ENCODE results near the gene YWHAG.
A peak's percentile ranks its signal among the peaks of the same experiment; 100 is the strongest.
"Not testable (repeated sequence)": the region's sequence is repeated elsewhere in the genome, so short reads cannot be mapped to it uniquely, and the experiment has no call there.

YWHAG gene

GRCh38 chr7:76358481-76359110 is at the start of gene YWHAG:
TSS of gene YWHAG (minus strand) at chr7:76358991. CDS start at chr7:76358808, 183 bp downstream.
- peak; percentile 93 for DNase-seq (ENCODE audit: low spot score)

GRCh38 chr7:76408121-76408560 is 49.4 kb upstream of the YWHAG start:
- no peak for DNase-seq (ENCODE audit: low spot score)

GRCh38 chr7:76407718-76408117 is 48.9 kb upstream of the YWHAG start:
- DNase-seq (ENCODE audit: low spot score) = no peak

DNA sequence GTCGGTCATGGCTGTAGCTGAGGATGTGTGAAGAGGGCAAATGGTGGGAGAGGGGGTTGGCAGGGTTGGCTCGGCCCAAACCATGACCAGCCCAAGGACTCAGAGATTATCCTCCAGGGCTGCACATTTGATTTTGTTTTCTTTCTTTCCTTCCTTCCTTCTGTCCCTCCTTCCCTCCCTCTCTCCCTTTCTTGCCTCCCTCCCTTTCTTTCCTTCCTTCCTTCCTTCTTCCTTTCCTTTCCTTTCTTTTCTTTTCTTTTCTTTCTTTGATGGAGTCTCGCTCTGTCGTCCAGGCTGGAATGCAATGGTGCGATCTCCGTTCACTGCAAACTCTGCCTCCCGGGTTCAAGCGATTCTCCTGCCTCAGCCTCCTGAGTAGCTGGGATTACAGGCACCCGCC is 46.9 kb upstream of the YWHAG start:
- DNase-seq (ENCODE audit: low spot score) = no peak

DNA sequence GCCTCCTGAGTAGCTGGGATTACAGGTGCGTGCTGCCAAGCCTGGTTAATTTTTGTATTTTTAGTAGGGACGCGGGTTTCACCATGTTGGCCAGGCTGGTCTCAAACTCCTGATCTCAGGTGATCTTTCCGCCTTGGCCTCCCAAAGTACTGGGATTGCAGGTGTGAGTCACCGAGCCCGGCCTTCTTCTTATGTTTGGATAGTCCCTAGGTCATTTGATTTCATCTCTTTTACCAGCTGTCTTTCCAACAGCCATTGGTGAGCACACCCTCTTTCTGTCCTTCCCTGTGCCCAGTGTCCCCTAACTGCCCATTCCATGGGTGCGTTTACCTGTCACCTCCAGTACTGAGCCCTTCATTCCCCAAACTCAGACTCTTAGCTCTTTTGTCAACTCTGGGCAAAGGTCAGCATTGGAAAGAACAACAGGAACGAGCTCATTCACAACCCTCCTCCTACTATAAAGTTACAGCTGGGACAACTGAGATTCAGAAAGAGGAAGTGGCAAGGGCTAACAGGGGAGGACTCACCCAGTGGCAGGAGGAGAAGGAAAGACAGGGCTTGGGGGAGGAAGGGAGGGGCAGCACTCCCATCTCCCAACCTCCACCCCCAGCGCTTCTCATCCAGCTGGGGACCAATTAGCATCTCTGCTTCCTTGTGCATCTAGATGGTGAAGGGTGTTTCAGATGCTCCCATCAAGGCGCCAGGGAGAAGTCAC is 45.1 kb upstream of the YWHAG start:
- no peak for DNase-seq (ENCODE audit: low spot score)

- not testable (repeated sequence) for DNase-seq (ENCODE audit: low spot score)
Measured at GRCh38 chr7:76403097-76403496, 44.3 kb upstream of the YWHAG start.

DNA sequence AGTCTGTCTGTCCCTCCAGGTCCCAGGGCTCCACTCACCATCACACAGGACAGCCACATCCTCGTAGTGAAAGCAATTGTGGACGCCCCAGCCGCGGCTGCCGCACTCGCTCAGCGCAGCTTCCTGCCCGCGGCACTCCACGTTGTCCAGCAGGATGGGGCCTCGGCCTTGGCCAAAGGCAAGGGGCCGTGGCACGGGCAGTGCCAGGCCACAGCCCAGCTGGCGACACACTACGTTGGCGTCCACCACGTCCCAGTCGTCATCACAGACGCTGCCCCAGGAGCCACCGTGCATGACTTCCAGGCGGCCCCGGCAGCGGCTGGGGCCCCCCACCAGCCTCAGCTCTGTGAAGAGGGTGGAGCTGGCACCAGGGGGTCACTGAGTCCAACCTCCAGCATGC is 41.5 kb upstream of the YWHAG start:
- DNase-seq (ENCODE audit: low spot score) = no peak

- peak; percentile 89 for DNase-seq (ENCODE audit: low spot score)
Measured at GRCh38 chr7:76397409-76398183, 38.8 kb upstream of the YWHAG start.

DNA sequence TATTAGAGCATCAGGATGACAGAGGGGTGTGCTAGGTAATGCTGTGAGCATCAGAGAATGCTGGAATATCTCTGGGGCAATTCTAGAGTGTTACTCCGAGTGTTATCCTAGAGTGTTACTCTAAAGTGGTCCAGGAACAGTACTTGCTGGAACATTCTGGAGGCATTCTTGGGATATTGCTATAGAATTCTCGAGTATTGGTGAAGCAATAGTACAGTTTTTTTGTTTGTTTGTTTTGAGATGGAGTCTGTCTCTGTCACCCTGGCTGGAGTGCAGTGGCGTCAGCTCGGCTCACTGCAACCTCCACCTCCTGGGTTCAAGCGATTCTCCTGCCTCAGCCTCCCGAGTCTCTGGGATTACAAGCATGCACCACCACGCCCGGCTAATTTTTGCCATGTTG is 38.1 kb upstream of the YWHAG start:
- DNase-seq (ENCODE audit: low spot score) = no peak

DNA sequence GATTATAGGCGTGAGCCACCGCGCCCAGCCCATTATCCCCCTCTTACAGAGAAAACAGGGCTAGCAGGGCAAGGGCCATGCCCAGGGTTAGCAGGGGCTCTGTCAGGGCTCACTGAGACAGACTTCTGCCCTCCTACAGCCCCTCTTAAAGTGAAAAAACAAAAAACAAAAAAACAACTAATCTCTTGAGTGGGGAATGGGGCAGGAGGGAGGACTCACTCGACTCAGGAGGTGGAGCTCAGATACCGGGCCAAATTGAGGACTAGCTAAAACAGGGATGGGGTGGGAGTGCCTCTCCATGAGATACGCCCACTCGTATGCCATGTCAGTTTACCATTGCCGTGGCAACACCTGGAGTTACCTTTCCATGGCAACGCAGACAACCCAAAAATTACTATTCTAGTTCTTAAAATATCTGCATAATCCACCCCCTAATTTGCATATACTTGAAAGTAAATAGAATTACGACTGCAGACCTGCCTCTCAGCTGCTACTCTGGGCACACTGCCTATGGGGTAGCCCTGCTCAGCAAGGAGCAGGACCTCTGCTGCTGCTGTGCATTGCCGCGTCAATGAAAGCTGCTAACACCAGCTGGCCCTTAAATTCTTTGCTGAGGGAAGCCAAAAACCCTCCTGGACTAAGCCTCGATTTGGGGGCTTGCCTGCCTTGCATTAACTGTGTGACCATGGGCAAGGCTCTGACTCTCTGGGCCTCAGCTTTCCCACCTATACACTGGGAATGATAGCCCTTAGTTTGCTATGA is 37.4 kb upstream of the YWHAG start:
- peak; percentile 2 for DNase-seq (ENCODE audit: low spot score)

GRCh38 chr7:76395605-76395964 is 36.8 kb upstream of the YWHAG start:
- DNase-seq (ENCODE audit: low spot score) = not testable (repeated sequence)

- no peak for DNase-seq (ENCODE audit: low spot score)
Measured at GRCh38 chr7:76394957-76395356, 36.2 kb upstream of the YWHAG start.

DNA sequence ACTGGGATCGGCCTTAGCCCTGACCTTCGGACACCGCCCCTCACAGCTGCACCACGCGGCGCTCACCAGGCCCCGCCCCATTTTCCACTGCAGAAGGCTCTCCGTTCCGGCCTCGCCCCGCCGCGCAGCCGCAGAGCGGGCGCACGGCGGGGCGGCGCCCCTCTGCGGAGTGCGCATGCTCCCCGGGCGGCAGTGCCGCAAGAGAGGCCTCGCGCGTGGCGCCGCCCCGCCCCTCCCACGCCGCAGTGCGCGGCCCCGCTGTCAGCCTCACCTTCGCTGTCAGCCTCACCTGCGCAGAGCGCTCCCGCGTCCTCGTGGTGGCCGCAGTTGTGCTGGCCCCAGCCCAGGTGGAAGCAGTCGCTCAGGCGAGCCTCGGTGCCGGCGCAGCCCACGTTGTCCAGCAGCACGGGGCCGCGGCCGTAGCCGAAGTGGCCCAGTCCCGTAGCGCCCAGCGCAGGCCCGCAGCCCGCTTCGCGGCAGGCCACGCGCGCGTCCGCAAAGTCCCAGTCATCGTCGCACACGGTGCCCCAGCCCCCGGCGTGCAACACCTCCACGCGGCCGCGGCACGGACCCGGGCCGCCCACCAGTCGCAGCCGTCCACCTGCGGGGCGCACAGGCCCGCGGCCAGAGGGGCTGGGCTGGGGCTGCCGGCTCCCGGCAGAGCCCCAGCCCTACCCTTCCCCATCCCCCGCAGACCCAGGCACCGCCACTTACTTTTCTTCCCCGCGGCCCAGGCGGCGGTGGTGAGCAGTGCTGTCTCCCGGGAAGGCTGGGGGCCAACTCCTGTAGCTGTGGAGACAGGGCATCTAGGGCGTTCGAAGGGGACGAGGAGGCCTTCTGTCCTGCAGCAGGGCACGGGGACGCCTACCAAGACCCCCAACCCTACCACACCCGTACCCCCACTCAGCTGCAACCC is 34.6 kb upstream of the YWHAG start:
- peak; percentile 100 for DNase-seq (ENCODE audit: low spot score)

GRCh38 chr7:76392531-76393115 is 33.8 kb upstream of the YWHAG start:
- no peak for DNase-seq (ENCODE audit: low spot score)

DNA sequence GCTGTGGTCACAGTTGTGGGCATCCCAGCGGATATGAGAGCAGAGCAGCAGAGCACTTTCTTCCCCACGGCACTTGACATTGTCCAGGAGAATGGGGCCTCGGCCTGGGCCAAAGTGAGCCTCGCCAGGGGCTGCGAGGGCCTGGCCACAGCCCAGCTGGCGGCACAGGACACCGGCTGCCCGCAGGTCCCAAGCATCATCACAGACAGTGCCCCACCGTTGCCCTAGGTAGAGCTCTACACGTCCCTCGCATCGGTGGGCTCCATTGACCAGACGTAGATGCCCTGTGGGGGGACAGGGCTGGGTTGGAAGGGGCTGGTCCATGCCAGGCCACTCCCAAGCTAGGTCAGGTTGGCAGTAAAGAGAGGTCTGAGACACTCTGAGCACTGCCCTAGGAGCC is 31.3 kb upstream of the YWHAG start:
- DNase-seq (ENCODE audit: low spot score) = no peak

GRCh38 chr7:76387789-76388188 is 29.0 kb upstream of the YWHAG start:
- not testable (repeated sequence) for DNase-seq (ENCODE audit: low spot score)

DNA sequence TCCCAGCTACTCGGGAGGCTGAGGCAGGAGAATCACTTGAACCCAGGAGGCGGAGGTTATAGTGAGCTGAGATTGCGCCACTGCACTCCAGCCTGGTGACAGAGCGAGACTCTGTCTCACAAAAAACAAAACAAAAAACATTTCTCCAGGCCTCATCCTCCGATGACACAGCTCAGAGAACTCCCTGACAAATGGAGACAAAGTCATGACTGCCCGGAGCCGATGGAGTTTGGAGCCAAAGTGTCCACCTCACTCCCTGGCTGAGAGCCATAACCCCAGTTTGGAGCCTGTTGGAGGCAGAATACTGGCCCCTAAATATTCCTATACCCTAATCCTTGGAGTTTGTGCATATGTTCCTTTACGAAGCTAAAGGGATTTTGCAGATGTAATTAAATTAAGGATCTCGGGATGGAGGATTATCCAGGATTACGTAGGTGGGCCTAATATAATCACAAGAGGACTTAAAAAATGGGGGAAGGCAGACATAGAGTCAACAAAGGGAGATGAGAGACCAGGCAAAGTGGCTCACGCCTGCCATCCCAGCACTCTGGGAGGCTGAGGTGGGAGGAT is 28.0 kb upstream of the YWHAG start:
- DNase-seq (ENCODE audit: low spot score) = peak; percentile 61

- no peak for DNase-seq (ENCODE audit: low spot score)
Measured at GRCh38 chr7:76383089-76383944, 24.5 kb upstream of the YWHAG start.

- no peak for DNase-seq (ENCODE audit: low spot score)
Measured at GRCh38 chr7:76381814-76382213, 23.0 kb upstream of the YWHAG start.

GRCh38 chr7:76380623-76380966 is 21.8 kb upstream of the YWHAG start:
- DNase-seq (ENCODE audit: low spot score) = no peak
